GM19193 (cell line): ENCODE results near the gene CDX2.

Experiments used
- POLR2A ChIP-seq: IDR thresholded peaks from 4 replicates; pipeline ENCODE4 v1.6.1; 2011; ENCODE audit not compliant: insufficient read depth, insufficient read length; ENCODE audit errors: extremely low read depth

Gene CDX2, protein sequence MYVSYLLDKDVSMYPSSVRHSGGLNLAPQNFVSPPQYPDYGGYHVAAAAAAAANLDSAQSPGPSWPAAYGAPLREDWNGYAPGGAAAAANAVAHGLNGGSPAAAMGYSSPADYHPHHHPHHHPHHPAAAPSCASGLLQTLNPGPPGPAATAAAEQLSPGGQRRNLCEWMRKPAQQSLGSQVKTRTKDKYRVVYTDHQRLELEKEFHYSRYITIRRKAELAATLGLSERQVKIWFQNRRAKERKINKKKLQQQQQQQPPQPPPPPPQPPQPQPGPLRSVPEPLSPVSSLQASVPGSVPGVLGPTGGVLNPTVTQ

DNA sequence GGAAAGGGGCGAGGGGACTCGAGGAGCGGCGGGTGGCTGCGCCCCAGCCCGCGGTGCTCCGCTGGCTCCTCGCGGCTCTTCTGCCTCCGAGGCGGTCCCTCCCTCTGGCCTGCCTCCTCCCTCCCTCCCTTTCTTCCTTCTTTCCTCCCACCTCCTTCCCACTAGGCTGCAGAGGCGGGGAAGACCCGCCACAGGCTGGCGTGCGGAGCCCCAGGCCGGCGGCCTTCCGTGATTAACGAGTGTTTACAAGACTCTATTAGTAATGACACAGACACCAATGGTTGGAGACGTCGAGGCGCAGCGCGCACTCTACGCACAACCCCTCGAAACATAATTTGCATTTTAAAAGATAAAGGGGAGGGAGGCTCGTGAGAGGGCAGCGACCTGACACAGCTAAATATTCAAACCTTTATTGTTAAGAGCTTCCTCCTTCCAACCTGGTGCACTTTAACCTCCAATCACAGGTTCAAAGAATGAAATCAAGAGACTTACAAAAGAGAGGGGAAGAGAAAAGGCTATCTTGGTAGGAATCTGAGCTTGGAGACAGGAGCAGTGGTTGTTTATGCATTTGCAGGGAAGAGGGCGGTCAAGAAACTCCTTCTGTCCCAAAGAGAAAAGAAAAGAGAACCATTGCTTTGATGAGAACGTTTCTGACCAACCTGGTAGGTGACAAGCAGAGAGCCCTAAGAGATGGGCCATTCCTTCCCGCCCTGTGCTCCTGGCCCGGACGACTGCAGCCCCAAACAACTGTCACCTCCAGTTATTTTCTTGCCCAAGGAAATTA is at the start of gene CDX2:
TSS of gene CDX2 (minus strand) at position 234 of the 784 bp plus-strand sequence. CDS start 309 bp downstream, outside the sequence.
- no peak for TF ChIP-seq POLR2A

DNA sequence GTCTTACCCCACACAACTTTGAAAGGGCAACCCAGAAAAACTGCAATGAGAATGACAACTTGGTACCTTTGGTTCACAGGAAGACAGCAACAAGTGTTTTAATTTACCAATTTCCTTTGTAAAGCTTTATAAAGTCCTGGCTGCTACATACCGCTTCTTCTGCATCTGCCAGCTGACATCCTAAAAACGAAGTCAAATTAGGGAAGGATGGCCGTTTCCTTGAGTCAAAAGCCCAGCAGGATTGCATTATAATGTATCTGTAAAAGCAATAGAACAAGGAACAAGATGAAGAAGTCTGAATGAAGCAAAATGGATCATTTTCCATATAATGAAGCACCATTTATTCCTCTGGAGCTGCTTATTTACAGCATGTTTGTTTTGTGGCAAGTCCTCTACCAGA is 45.2 kb upstream of the CDX2 start:
- TF ChIP-seq POLR2A = no peak

DNA sequence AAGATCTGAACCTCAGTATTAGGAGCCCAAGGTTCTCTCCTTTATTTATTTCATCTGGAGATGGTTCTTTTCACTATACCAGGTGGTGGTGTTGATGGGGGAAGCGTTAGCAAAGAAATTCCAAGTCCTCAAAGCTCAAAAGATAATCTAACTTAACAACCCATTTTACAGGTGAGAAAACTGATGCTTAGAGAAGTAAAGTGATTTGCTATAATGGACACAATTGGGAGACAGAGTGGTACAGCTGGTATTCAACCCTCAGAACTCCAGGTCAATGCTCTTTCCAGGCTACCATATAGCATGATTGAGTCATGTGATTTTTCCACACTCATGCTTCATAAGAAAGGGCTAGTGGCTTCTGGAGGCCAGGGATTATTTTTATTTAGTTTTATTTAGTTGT is 44.4 kb upstream of the CDX2 start:
- no peak for TF ChIP-seq POLR2A

DNA sequence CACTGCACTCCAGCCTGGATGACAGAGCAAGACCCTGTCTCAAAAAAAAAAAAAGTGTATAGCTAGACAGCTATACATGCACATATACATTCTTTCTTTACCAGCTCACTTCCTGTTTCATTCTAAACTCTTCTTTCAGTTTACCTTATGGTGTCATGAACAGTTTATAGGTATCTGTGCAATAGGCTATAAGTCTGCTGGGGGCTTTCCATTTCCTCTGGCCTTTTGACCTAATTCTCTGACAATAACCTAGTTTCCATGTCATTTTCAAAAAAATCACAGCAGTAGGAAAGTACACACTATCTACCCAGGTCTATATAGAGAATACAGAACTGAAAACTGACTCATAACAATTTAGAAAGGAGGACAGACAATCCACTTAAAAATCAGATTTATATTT is 43.8 kb upstream of the CDX2 start:
- no peak for TF ChIP-seq POLR2A

DNA sequence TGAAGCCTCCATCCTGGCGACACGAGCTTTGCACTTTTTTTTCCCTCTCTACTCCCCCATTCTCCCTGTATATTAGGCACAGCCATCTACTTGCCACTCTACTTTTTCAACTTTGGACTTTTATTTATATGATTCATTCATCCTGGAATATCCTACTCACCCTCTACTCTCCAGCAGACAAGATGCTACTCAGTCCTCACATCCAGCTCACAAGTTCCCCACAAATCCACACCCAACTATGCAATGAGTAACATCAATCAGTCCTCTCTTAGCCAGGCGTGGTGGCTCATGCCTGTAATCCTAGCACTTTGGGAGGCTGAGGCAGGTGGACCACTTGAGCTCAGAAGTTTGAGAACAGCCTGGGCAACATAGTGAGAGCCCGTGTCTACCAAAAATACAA is 43.3 kb upstream of the CDX2 start:
- no peak for TF ChIP-seq POLR2A

DNA sequence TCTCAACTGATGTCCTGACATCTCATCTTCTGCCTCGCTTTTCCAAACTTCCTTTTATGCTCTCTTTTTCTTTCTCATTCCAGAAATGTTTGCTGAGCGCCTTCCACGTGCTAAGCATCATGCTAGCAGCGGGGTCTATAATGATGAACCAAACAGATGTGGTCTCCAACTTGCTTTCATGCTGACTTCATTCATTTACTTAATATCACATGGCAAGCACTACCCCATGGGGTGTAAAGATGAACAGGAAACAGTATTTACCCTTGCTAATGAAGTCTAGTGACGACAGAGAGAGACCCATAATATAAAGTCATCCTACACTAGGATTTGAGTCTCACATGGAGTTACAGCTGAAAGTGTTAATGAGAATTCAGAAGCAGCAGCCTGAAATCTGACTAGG is 40.9 kb upstream of the CDX2 start:
- TF ChIP-seq POLR2A = no peak

DNA sequence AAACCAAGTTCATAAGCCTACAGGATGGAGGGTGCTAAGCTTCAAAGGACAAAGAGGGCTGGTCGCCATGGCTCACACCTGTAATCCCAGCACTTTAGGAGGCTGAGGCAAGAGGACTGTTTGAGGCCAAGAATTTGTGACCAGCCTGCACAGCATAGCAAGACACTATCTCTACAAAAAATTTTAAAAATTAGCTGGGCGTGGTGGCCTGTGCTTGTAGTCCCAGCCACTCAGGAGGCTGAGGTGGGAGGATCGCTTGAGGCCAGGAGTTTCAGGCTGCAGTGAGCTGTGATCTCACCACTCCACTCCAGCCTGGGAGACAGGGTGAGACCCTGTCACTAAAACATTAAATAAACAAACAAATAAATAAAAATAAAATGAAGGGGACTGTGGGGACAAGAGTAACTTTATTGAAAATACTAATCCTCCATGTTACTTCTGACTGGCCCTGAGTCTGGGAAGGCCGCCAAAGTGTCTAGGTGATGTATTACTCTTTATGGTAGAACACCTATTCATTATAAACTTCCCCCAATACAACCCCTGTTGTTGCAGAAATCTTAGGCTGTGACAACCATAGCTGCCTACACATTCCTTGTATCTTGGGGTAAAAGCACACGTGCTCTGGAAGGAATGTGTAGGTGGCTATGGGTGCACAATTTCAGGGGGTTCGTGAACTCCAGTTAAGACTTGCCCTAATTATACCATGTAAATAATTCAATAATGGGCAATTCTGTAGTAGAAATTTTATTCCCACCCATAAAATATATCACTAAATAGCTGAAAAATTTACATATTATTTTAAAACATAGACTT is 34.0 kb upstream of the CDX2 start:
- no peak for TF ChIP-seq POLR2A

DNA sequence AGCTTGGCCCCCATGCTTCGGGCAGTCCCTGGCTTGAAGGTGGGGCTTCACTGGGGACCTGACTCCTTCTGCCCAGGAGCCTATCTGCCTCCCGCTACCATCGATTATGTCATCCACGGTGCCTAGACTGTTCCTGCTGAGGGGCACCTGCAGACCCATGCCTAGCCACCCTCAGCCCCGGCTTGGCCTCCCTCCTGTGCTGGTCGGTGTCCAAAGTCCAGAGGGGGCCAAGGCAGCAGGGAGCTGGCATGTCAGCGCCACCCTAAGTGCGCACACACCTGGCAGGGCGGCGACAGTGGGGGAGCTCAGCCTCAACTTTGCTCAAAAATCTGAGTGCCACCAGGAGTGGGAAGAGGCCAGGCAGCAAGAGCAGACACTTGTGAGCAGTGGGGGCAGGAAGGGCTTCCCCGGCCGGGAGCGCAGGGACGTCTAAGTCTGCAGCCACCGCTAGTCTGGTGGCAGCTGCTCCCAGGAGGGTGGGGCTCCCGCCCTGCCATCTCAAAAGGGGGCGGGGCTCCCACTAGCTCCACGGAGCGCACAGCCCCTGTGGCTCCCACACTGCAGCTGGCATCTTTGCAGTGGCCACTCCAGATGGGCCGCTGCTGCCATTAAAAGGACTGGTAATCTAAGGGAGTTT is 32.8 kb upstream of the CDX2 start:
- no peak for TF ChIP-seq POLR2A

DNA sequence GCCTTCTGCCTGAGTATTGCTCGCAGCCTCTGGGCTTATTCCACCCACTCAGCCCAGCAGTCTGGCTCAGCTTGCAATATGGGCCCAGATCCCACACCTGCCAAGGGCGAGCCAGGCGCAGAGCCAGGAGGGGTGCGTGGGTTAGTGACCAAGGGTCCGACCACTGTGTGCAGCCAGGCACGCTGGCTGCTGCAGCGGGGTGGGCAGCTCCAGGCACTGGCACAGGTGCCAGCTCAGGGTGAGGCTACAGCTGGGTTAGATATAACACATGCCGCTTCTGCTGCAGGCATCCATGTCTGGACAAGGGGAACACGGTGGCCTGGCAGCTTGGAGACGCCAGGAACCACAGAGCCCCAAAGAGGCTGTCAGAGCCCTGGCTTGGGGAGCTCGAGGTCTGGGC is 31.9 kb upstream of the CDX2 start:
- no peak for TF ChIP-seq POLR2A

DNA sequence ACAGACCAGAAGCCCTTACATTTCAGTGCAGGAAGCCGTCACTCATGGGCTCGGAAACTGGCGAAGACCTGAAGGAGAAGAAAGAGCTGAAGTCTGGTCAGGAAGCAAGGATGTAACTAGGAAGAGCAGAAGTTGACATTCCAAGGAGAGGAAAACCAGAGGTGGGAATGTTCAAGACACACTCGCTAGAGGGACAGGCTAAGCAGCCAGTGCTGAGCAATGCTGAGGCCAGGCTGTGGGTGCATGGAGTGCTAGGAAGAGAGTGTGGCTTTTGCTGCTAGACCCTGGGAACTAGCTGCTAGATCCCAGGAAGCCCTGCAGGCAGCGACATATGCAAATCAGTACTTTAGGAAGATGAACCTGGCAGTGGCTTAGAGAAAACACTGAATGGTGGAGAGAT is 31.5 kb upstream of the CDX2 start:
- TF ChIP-seq POLR2A = no peak

DNA sequence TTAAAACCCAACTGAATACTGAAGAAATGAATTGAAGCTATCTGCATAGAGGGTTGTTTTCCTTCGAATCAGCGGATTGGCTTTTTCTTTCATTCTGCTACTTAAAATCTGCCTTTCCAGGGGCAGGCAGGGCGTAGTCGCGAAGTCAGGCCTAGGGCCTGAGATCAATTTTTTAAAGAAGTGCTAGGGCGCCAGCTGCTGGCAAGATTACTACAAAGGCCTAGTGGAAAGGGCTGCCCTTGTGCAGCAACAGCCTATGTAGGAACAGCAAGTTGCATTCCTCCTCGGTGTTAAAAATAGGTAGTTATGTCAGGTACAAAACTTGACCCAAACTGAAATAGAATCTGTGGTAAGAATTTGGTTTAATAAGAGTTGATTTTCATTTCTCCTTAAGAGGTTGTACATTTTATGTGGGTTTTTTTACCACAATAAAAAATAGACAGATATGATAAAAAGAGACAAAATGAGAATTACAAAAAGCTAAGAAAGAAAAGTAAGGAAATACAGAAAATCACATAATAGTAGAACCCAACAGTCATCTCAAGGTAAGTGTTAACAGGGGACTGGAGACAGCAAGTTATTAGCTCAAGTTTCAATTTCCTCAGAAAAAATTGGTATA is 28.9 kb upstream of the CDX2 start:
- TF ChIP-seq POLR2A = no peak

DNA sequence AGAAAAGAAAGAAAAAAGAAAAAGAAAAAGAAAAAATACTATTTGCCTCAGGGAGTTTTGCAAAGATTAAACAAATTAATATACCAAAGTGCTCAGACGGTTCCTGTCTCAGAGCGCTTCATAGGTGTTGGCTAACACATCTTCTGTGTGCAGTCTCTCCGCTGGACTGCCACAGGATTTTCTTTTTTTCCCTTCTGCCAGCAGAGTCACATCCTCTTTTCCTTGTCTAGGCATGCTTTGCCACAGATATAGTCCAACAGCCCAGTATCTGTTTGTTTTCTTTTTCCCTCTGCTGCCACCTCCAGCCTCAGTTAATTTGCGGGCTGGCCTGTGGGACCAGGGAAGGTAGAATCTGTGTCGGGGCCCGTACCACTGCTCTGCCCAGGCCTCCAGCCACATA is 22.8 kb upstream of the CDX2 start:
- no peak for TF ChIP-seq POLR2A

DNA sequence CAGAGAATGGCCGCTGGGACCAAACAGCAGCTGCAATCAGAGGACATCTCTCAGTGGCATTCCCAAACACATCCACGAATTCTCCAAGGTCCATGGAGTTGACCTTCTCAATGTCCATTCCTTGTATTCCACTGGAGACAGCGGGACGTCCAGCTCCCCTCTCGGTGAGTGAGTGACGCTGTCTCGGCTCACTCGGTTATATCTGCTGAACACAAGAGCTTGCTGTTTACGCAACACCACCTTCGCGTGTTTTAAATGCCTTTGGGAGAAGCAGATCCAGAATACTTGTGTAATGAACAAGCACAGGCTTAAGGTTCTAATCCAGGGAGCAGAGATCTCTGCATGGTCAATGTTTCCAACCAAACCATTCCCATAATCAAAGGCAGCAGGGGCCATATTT is 19.4 kb upstream of the CDX2 start, which contains the start of gene URAD:
TSS of gene URAD (minus strand) at position 174 of the 400 bp plus-strand sequence. CDS start at position 118, 56 bp downstream.
- TF ChIP-seq POLR2A = no peak

DNA sequence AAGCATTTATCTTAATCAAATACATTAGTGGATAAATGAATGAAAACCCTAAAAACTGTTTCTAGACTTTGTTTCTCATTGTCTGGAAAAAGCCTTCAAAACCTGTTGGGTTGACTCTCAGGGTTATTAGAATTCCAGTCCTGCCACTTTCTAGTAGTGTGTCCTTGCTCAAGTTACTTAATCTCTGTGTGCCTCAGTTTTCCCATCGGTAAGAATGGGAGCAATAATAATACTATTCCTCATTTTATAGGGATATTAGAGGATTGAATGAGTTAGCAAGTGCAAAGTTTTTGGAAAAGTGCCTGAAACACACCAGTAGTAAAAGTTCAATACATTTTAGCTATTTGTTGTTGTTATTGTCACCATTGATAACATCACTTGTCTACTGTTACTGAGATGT is 16.5 kb upstream of the CDX2 start:
- TF ChIP-seq POLR2A = no peak
